ENCODE results near the gene AGPAT1.

GRCh38 chr6:32203426-32204267 is 27.8 kb upstream of the AGPAT1 start:
- TF ChIP-seq, protein P1, sequence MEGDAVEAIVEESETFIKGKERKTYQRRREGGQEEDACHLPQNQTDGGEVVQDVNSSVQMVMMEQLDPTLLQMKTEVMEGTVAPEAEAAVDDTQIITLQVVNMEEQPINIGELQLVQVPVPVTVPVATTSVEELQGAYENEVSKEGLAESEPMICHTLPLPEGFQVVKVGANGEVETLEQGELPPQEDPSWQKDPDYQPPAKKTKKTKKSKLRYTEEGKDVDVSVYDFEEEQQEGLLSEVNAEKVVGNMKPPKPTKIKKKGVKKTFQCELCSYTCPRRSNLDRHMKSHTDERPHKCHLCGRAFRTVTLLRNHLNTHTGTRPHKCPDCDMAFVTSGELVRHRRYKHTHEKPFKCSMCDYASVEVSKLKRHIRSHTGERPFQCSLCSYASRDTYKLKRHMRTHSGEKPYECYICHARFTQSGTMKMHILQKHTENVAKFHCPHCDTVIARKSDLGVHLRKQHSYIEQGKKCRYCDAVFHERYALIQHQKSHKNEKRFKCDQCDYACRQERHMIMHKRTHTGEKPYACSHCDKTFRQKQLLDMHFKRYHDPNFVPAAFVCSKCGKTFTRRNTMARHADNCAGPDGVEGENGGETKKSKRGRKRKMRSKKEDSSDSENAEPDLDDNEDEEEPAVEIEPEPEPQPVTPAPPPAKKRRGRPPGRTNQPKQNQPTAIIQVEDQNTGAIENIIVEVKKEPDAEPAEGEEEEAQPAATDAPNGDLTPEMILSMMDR (conservative IDR thresholded peaks at IDR 0.05) = no peak
- TF ChIP-seq EZH2 (IDR thresholded peaks at IDR 0.05; ENCODE audit: low read depth) = no peak
